Activated CD4-positive, alpha-beta T cell treated with anti-CD3 and anti-CD28 coated beads for 36 hours (primary cell): Measurements from ENCODE around the gene BLTP3B. TPM values are rescaled to one million over a fixed set of nuclear protein-coding genes. Genes with fewer than 3 reads are reported as not detected.

Experiments
- ATAC-seq: fragments of 200-7000 bp; cut with Tn5 transposase; one replicate; pipeline ENCODE4 v1.10.0; 2021; ENCODE audit warnings: mild to moderate bottlenecking, moderate library complexity
- CTCF ChIA-PET: fragments of 350-600 bp; sonication (Branson Sonifier 250); formaldehyde crosslinking; loops from one replicate; lab custom pipeline; 2021; ENCODE audit warnings: antibody characterized with exemption; lab: Charles Lee
- POLR2A ChIA-PET: fragments of 350-600 bp; sonication (Branson Sonifier 250); formaldehyde crosslinking; loops from one replicate; lab custom pipeline; 2021; ENCODE audit warnings: antibody characterized with exemption, inconsistent platforms; lab: Charles Lee
- DNase-seq: peaks from one replicate; pipeline ENCODE4 v3.0.0-alpha.2; 2020
- H3K27ac Mint-ChIP-seq: one replicate; pipeline ENCODE4 v1.8.0; 2021; ENCODE audit warnings: mixed read lengths
- H3K27me3 Mint-ChIP-seq: one replicate; pipeline ENCODE4 v1.8.0; 2021; ENCODE audit warnings: mixed read lengths
- H3K36me3 Mint-ChIP-seq: one replicate; pipeline ENCODE4 v1.8.0; 2021; ENCODE audit warnings: low read depth, mixed read lengths
- H3K4me1 Mint-ChIP-seq: one replicate; pipeline ENCODE4 v1.8.0; 2021; ENCODE audit warnings: mixed read lengths
- H3K4me3 Mint-ChIP-seq: one replicate; pipeline ENCODE4 v1.8.0; 2021; ENCODE audit warnings: mild to moderate bottlenecking, moderate library complexity, mixed read lengths
- H3K9me3 Mint-ChIP-seq: one replicate; pipeline ENCODE4 v1.8.0; 2021; ENCODE audit warnings: low read depth, mixed read lengths
- intact Hi-C, 2 experiments: fragments of 100-400 bp; cut with DNase I in 1 of 2; cut with micrococcal nuclease in 1 of 2; formaldehyde crosslinking; loops; one replicate each; pipeline versions ENCODE4 v1.14.2 to v1.15.1; 2022 to 2024; cut with DNase I, micrococcal nuclease
- total RNA-seq, 2 experiments: library from RNA; stranded (reverse); gene quantifications; one replicate each; pipeline ENCODE4 v1.2.3, GENCODE V29; 2021

BLTP3B gene
- total RNA-seq, 2 experiments from 2014 or later = 39.5 to 48.7 TPM

GRCh38 chr12:100159391-100160104 lies 16.9 kb upstream of the BLTP3B start:
- ChIA-PET CTCF (no interaction called here), POLR2A (no interaction called here)
- H3K27me3 Mint-ChIP-seq = no peaks in the 10 kb centered on the region
- H3K36me3 Mint-ChIP-seq = no peaks in the 10 kb centered on the region
- DNase-seq (no peak), ATAC-seq (no peak)
- H3K9me3 Mint-ChIP-seq = no peaks in the 10 kb centered on the region
- H3K27ac Mint-ChIP-seq = no peak overlapping the region
- H3K4me1 Mint-ChIP-seq = peaks cover 12% of the 10 kb centered on the region
- intact Hi-C loops = loop anchor here in 1 of 2 experiments (5.0 kb wide), 1 partner anchor 38 kb away; no protein-coding TSS in a partner anchor
- no peak overlapping the region for H3K4me3 Mint-ChIP-seq

DNA sequence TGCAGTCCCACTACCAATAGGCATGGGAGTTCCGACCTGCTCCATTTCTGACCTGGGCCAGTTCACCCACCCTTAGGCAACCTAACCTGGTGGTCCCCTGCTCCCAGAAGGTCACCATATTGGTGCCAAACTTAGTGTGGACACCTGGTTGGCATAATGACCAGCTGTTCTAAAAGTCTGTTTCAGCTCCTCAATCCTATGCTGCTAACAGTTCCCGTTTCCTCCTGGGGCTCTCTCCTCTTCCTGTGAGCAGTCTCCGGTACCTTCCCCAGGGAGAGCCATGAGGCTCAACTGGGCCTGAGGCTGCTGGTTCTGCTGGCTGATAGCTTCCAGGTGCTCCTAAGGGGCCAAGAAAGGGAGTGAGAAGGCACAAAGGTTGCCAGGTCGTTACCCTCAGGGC lies 15.9 kb upstream of the BLTP3B start:
- POLR2A ChIA-PET = no interaction called here
- CTCF ChIA-PET = no interaction called here

GRCh38 chr12:100157427-100157821 lies 14.8 kb upstream of the BLTP3B start:
- CTCF ChIA-PET = interaction anchor here (0.6 kb wide), 1 partner anchor 1221 kb away, joined by 3 read pairs; no protein-coding TSS in a partner anchor
- ATAC-seq = no peak

More for the DNA sequence above, 15.9 kb upstream of the BLTP3B start:
- ATAC-seq (no peak), DNase-seq (no peak)
- intact Hi-C loops = no loop called here
- no peak overlapping the region for H3K4me3 Mint-ChIP-seq
- no peak overlapping the region for H3K27ac Mint-ChIP-seq
- no peaks in the 10 kb centered on the region for H3K9me3 Mint-ChIP-seq
- H3K4me1 Mint-ChIP-seq = peaks cover 5% of the 10 kb centered on the region
- no peaks in the 10 kb centered on the region for H3K36me3 Mint-ChIP-seq
- H3K27me3 Mint-ChIP-seq = no peaks in the 10 kb centered on the region

DNA sequence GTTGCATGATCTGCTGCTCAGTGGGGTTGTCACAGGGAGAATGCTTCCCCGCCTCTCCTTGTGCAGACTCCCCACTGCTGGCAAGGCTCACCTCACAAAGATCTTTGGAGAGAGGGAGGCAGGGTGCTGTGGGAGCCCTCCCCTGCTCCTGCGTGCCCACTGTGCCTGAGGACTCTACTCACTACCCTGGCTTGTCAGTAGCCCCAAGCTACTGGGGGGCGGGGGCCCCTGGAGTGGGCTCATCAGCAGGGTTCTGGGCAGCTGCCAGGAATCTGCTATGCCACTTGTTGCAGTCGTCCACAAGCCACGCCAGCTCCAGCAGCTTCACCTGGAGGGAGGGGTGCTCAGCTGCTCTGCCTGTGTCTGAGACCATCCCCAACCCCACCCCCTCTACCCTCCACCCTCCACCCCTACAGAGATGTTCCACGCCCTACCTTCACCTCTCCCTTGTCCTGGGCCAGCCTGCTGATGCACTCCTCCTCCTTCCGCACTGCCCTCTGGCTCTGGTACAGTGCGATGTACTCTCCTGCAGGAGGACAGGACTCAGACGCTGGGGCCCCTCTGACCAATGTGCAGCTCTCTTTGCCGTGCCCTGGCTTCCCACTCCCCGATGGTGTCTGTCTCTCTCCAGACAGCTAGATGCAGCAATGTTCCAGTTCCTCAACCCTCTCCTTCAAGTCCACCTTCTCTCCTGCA lies 14.2 kb upstream of the BLTP3B start:
- CTCF ChIA-PET = interaction anchor here (0.6 to 0.9 kb wide), 2 partner anchors 21 to 1221 kb away, joined by 3 read pairs; no protein-coding TSS in a partner anchor
- ATAC-seq = no peak

More at GRCh38 chr12:100157427-100157821, 14.8 kb upstream of the BLTP3B start:
- POLR2A ChIA-PET = no interaction called here
- Mint-ChIP-seq H3K4me1 (peaks cover 4% of the 10 kb centered on the region), H3K27me3 (no peaks in the 10 kb centered on the region), H3K36me3 (no peaks in the 10 kb centered on the region), H3K4me3 (no peak overlapping the region), H3K27ac (no peak overlapping the region), H3K9me3 (no peaks in the 10 kb centered on the region)
- DNase-seq = no peak
- intact Hi-C loops = no loop called here

DNA sequence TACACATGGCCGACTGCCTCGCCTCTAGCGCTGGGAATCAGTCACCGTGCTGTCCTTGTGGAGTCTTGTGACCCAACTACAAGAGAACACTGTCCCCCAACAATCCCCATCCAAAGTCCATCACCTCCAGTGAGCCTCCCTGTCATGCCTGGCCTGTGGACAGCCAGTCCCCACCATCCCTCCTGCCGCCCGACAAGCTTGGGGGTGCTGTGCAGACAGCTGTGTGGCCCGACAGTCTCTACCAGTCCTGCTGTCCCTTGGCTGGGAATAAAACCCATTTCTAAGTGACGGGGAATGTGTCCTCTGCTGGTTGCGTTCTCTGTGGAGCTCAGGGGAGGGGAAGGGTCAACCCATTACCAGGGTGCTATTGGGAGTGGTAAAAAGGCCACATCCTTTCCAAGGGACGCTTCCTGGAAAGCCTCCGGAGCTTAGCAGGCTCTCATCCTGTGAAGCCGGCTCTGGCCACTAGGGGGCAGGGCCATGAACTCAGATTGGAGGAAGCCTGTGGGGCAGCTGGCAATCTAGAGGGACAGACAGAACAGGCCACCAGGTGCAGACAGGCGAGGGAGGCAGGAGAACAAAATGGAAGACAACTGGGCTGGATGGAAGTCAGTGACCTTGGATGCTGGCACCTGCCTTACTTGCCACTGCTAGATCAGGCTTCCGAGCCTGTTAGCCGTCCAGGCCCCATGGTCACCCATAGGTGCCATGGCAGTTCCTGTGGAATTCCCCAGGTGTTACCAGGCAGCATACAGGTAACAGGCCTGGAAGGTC lies 12.0 kb upstream of the BLTP3B start:
- ChIA-PET POLR2A (interaction anchor here (0.6 kb wide), 1 partner anchor 18 kb away, joined by 6 read pairs; no protein-coding TSS in a partner anchor), CTCF (interaction anchor here (0.6 to 2.2 kb wide), 18 partner anchors 9 to 1523 kb away, joined by 3 to 26 read pairs (median 3); no protein-coding TSS in a partner anchor)
- Mint-ChIP-seq H3K36me3 (no peaks in the 10 kb centered on the region), H3K4me3 (no peak overlapping the region), H3K27ac (no peak overlapping the region), H3K9me3 (no peaks in the 10 kb centered on the region), H3K4me1 (peaks cover 4% of the 10 kb centered on the region), H3K27me3 (no peaks in the 10 kb centered on the region)
- peak; percentile 88 for ATAC-seq
- DNase-seq = peak; percentile 87
- intact Hi-C loops = no loop called here

More for the DNA sequence above, 14.2 kb upstream of the BLTP3B start:
- no peak overlapping the region for H3K4me3 Mint-ChIP-seq
- intact Hi-C loops = no loop called here
- no peaks in the 10 kb centered on the region for H3K9me3 Mint-ChIP-seq
- H3K27me3 Mint-ChIP-seq = no peaks in the 10 kb centered on the region
- POLR2A ChIA-PET = no interaction called here
- no peaks in the 10 kb centered on the region for H3K36me3 Mint-ChIP-seq
- H3K4me1 Mint-ChIP-seq = peaks cover 4% of the 10 kb centered on the region
- no peak for DNase-seq
- H3K27ac Mint-ChIP-seq = no peak overlapping the region

DNA sequence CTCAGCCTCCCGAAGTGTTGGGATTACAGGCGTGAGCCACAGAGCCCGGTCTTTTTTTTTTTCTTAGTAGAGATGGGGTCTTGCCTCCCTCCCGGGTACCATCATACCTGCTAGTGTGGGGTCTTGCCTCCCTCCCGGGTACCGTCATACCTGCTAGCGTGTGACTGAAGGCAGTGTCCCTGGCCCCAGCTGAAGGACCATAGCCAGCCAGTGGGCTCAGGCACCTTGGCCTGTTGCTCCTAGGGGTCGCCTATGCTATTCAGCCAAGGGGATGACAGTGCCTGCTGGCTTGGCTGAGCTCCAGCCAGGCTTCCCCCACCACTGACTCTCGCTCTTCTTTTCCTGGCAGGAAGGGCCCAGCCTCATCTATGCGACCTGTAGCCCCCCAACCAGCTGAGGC lies 10.5 kb upstream of the BLTP3B start:
- ChIA-PET POLR2A (no interaction called here), CTCF (interaction anchor here (0.6 to 2.7 kb wide), 2 partner anchors 10 to 13 kb away, joined by 3 to 11 read pairs; no protein-coding TSS in a partner anchor)
- Mint-ChIP-seq H3K27ac (no peak overlapping the region), H3K27me3 (no peaks in the 10 kb centered on the region), H3K4me3 (no peak overlapping the region), H3K4me1 (peaks cover 4% of the 10 kb centered on the region), H3K36me3 (no peaks in the 10 kb centered on the region), H3K9me3 (no peaks in the 10 kb centered on the region)
- ATAC-seq = no peak
- DNase-seq = no peak
- intact Hi-C loops = no loop called here

- DNase-seq = no peak
- H3K9me3 Mint-ChIP-seq = no peaks in the 10 kb centered on the region
- peaks cover 4% of the 10 kb centered on the region for H3K4me1 Mint-ChIP-seq
- H3K4me3 Mint-ChIP-seq = no peak overlapping the region
- intact Hi-C loops = no loop called here
- H3K27ac Mint-ChIP-seq = no peak overlapping the region
- CTCF ChIA-PET = interaction anchor here (0.6 to 2.7 kb wide), 2 partner anchors 12 to 1597 kb away, joined by 3 to 11 read pairs; no protein-coding TSS in a partner anchor
- no peak for ATAC-seq
- POLR2A ChIA-PET = no interaction called here
- no peaks in the 10 kb centered on the region for H3K36me3 Mint-ChIP-seq
- no peaks in the 10 kb centered on the region for H3K27me3 Mint-ChIP-seq
Measured at GRCh38 chr12:100151769-100152168, 9.1 kb upstream of the BLTP3B start.

GRCh38 chr12:100146252-100146651 lies 3.6 kb upstream of the BLTP3B start:
- no peak overlapping the region for H3K27ac Mint-ChIP-seq
- ChIA-PET POLR2A (no interaction called here), CTCF (interaction anchor here (1.4 to 1.5 kb wide), 2 partner anchors 8 to 55 kb away, joined by 5 to 8 read pairs; partner anchors contain the start of gene ACTR6)
- H3K4me1 Mint-ChIP-seq = peaks cover 7% of the 10 kb centered on the region
- H3K27me3 Mint-ChIP-seq = no peaks in the 10 kb centered on the region
- H3K9me3 Mint-ChIP-seq = no peaks in the 10 kb centered on the region
- DNase-seq (no peak), ATAC-seq (no peak)
- intact Hi-C loops = loop anchor here in 1 of 2 experiments (5.0 kb wide), 1 partner anchor 1131 kb away; no protein-coding TSS in a partner anchor
- H3K4me3 Mint-ChIP-seq = no peak overlapping the region
- no peaks in the 10 kb centered on the region for H3K36me3 Mint-ChIP-seq

DNA sequence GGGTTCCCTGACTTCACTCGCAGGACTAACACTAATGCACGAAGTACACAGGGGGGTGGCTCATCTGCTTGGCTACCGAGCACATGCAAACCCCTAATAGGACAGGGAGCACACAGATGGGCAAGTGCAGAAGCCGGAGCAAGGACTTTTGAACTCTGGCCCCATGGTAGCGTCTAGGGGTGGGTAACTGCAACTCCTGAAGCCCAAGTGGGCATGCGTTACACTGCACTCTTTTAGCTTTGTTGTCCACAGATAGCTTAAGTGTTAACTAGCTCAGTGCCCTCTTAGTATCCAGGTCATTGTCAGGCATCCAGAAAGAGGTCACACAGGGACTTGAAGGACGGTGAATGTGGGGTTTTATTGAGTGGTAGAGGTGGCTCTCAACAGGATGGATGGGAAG lies 3.0 kb upstream of the BLTP3B start:
- H3K4me1 Mint-ChIP-seq = peaks cover 10% of the 10 kb centered on the region
- no peaks in the 10 kb centered on the region for H3K9me3 Mint-ChIP-seq
- POLR2A ChIA-PET = no interaction called here
- H3K4me3 Mint-ChIP-seq = no peak overlapping the region
- DNase-seq = no peak
- intact Hi-C loops = loop anchor here in 1 of 2 experiments (5.0 kb wide), 1 partner anchor 1132 kb away; no protein-coding TSS in a partner anchor
- ATAC-seq = no peak
- H3K36me3 Mint-ChIP-seq = peaks cover 3% of the 10 kb centered on the region
- H3K27ac Mint-ChIP-seq = no peak overlapping the region
- no peaks in the 10 kb centered on the region for H3K27me3 Mint-ChIP-seq
- CTCF ChIA-PET = interaction anchor here (1.4 to 1.5 kb wide), 2 partner anchors 9 to 55 kb away, joined by 5 to 8 read pairs; partner anchors contain the start of gene ACTR6

DNA sequence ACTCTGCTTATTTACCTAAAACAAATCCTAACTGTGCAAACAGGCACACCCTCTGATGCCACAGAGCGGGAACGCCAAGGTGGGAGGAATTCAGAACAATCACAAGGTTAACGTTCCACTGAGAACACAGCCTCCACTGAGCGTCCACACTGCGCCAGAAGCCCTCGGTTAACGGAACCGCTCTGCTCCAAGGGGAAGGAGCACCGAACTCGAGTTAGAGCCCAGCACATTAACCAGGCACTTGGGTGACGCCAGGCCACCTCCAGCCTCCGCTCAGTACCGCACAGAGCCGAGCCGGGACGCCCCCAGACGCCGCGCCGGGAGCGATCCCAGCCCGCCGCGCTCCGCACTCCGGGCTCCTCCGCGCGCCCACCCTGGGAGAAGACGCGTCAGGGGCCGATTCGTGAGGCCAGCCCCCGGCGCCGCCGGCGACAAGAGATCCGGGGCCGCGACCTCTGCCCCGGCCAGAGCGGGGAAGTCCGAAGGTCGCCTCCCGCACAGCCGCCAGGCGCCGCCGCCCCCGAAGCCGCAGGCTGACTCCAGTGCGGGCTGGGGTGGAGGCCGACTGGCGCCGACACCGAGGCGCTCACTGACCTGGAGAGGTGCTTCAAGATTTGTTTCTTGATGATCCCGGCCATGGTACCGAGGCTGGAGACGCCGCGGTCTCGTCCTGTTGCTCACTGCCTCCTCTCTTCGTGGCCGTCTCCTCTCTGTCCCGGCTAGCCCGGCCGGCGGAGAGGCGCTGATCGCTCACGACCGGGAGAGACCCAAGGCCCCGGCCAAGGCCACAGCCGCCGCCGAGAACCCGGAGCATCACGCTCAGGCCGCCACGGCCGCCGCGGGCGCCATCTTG lies 450 bp downstream of the BLTP3B start:
- Mint-ChIP-seq H3K27ac (peak overlapping the region; percentile 97), H3K27me3 (no peaks in the 10 kb centered on the region), H3K4me1 (peaks cover 40% of the 10 kb centered on the region), H3K4me3 (peak overlapping the region; percentile 94), H3K9me3 (no peaks in the 10 kb centered on the region), H3K36me3 (peaks cover 9% of the 10 kb centered on the region)
- DNase-seq (peak; percentile 71), ATAC-seq (peak; percentile 57)
- intact Hi-C loops = loop anchor here (1.0 to 5.0 kb wide), 8 partner anchors 41 to 1640 kb away; partner anchors contain the start of genes ACTR6 (in 2 of the 2), DEPDC4 (in 2 of the 2), SCYL2 (in 2 of the 2) and APAF1 (in 1 of the 2)
- ChIA-PET POLR2A (no interaction called here), CTCF (interaction anchor here (0.6 kb wide), 1 partner anchor 36 kb away, joined by 4 read pairs; no protein-coding TSS in a partner anchor)
